ENCODE measurements around the gene DOLPP1.

GRCh38 chr9:129109537-129109903 is 28.6 kb downstream of the DOLPP1 start:
- TF ChIP-seq CTCF (IDR thresholded peaks at IDR 0.05; ENCODE audit: insufficient read depth, low read length, poor library complexity, severe bottlenecking), result no peak
- no peak for TF ChIP-seq EZH2phosphoT487 (conservative IDR thresholded peaks at IDR 0.05; ENCODE audit: low read length)

Measured in SU-DHL-6 (cell line).